Measurements from ENCODE around the gene LILRA5. TPM values are rescaled to one million over a fixed set of nuclear protein-coding genes. Genes with fewer than 3 reads are reported as not detected.

LILRA5 gene
- total RNA-seq, 1 donor, result not detected

DNA sequence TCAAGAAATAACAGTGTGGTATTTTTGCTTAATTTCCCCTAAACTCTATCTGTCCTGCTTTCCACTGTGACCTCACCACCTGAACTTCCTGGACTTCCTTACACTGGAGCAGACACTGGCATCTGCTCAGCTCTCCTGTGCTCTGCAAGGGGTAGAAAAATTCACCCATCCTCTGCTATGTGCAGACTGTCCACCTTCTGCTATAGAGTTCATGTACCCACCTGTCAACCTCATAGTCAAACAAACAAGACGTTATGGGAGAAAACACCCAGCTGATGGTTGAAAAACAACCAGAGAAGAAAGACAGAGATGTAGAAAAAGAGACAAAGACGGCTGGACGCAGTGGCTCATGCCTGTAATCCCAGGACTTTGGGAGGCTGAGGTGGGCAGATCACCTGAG lies 39.6 kb upstream of the LILRA5 start:
- TF ChIP-seq, protein P1, sequence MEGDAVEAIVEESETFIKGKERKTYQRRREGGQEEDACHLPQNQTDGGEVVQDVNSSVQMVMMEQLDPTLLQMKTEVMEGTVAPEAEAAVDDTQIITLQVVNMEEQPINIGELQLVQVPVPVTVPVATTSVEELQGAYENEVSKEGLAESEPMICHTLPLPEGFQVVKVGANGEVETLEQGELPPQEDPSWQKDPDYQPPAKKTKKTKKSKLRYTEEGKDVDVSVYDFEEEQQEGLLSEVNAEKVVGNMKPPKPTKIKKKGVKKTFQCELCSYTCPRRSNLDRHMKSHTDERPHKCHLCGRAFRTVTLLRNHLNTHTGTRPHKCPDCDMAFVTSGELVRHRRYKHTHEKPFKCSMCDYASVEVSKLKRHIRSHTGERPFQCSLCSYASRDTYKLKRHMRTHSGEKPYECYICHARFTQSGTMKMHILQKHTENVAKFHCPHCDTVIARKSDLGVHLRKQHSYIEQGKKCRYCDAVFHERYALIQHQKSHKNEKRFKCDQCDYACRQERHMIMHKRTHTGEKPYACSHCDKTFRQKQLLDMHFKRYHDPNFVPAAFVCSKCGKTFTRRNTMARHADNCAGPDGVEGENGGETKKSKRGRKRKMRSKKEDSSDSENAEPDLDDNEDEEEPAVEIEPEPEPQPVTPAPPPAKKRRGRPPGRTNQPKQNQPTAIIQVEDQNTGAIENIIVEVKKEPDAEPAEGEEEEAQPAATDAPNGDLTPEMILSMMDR (IDR thresholded peaks at IDR 0.05; ENCODE audit: insufficient read depth, low read length), result no peak
- no peak overlapping the region for H3K4me3 ChIP-seq (ENCODE audit: low read depth, low read length)
- DNase-seq (ENCODE audit: low read depth), result no peak

GRCh38 chr19:54352041-54352440 lies 39.1 kb upstream of the LILRA5 start:
- no peak for DNase-seq (ENCODE audit: low read depth)
- TF ChIP-seq, protein P1 (IDR thresholded peaks at IDR 0.05; ENCODE audit: insufficient read depth, low read length), result no peak
- no peak overlapping the region for H3K4me3 ChIP-seq (ENCODE audit: low read depth, low read length)

DNA sequence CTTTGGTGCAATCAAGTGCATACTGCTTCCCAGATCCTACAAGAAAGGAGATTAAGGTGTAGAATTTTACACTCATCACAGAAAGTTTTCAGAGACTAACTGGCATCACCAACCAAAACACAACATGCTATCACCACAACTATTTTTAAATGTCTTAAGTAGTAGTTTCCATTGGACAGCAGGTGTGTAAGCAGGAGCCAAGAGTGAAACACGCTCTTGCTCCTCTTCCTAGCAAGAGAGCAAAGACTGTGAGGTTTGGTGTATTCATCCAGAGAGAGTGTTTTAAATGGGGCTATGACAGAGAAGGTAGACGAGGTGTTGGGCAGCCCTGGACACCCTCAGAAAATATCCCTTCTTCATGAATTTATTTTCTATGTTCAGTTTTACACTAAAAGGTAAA lies 38.5 kb upstream of the LILRA5 start:
- TF ChIP-seq, protein P1 (IDR thresholded peaks at IDR 0.05; ENCODE audit: insufficient read depth, low read length), result no peak
- no peak for DNase-seq (ENCODE audit: low read depth)

DNA sequence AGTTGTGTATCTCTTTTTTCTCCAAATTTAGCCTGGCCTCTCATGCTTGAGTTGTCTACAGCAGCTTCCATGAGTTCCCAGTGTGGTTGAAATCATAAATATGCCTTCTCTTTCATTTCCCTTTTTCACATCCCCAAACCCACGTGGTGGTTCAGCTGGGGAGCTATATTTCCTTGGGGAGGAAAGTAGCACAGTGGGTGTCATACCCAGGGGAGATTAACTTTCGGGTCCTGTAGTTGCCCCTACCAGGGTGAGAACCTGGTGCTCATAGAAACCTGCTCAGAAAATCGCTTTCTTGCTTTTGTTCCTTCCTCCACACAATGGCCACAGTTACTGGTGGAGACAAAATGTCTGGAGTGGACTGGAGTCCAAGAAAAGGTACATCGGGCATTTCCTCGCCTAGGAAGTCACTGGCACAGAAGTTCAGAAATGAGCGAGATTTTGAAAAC lies 33.0 kb upstream of the LILRA5 start:
- no peak overlapping the region for H3K4me3 ChIP-seq (ENCODE audit: low read depth, low read length)
- TF ChIP-seq, protein P1 (IDR thresholded peaks at IDR 0.05; ENCODE audit: insufficient read depth, low read length), result no peak
- no peak for DNase-seq (ENCODE audit: low read depth)

More for the DNA sequence above, 38.5 kb upstream of the LILRA5 start:
- H3K4me3 ChIP-seq (ENCODE audit: low read depth, low read length), result no peak overlapping the region

DNA sequence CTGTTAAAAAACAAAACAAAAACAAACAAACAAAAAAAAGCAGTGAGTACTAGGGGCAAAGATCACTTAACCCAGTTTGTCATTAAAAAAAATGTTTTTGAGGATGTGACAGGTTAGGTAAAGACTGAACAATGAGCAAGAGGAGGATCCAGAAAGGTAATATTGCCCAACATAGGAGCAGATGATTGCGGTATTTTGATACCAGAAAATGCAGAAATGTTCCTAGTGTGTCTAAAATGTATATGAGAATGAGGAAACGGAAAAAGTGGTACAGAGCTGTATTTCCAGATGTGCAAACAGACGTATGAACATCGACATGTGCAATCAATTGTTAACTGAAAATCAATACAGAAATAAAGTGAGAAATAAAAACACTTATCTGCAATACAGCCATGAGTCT lies 30.9 kb upstream of the LILRA5 start:
- TF ChIP-seq, protein P1 (IDR thresholded peaks at IDR 0.05; ENCODE audit: insufficient read depth, low read length), result no peak
- H3K4me3 ChIP-seq (ENCODE audit: low read depth, low read length), result no peak overlapping the region
- DNase-seq (ENCODE audit: low read depth), result no peak

GRCh38 chr19:54341295-54341694 lies 28.3 kb upstream of the LILRA5 start:
- no peak for DNase-seq (ENCODE audit: low read depth)
- no peak overlapping the region for H3K4me3 ChIP-seq (ENCODE audit: low read depth, low read length)
- TF ChIP-seq, protein P1 (IDR thresholded peaks at IDR 0.05; ENCODE audit: insufficient read depth, low read length), result no peak

GRCh38 chr19:54339646-54340358 lies 26.8 kb upstream of the LILRA5 start:
- no peak for DNase-seq (ENCODE audit: low read depth)
- H3K4me3 ChIP-seq (ENCODE audit: low read depth, low read length), result no peak overlapping the region
- TF ChIP-seq, protein P1 (IDR thresholded peaks at IDR 0.05; ENCODE audit: insufficient read depth, low read length), result no peak

Data from fibroblast of the aortic adventitia (primary cell).